ENCODE measurements around the gene MXD4. TPM values are rescaled to one million over a fixed set of nuclear protein-coding genes. Genes with fewer than 3 reads are reported as not detected.

Gene MXD4
- total and polyA plus RNA-seq, 5 donors from 2014 or later = 34.3 to 121 (median 58.1) TPM

- no peak overlapping the region for H3K4me3 Mint-ChIP-seq
- H3K9me3 ChIP-seq (ENCODE audit: control insufficient read depth in 2 of 2, low read length in 2 of 2) = peaks cover 0 to 2% of the 10 kb centered on the region in 2 experiments
- peaks cover 5% of the 10 kb centered on the region for H3K36me3 ChIP-seq (ENCODE audit: control insufficient read depth, insufficient read depth, low read length)
- H3K4me1 ChIP-seq (ENCODE audit: control insufficient read depth, insufficient read depth, low read length, poor library complexity, severe bottlenecking) = no peaks in the 10 kb centered on the region
- H3K9me3 Mint-ChIP-seq = peaks cover 0 to 11% (median 2%) of the 10 kb centered on the region in 7 donors
- H3K27ac Mint-ChIP-seq = no peak overlapping the region
- no peak overlapping the region for H3K4me3 ChIP-seq (ENCODE audit: low read depth, low read length)
- ATAC-seq (ENCODE audit: low read depth in 2 of 2) (no peak), DNase-seq (no peak)
- peaks cover 0 to 9% (median 5%) of the 10 kb centered on the region in 4 donors for H3K4me1 Mint-ChIP-seq
- H3K27me3 ChIP-seq (ENCODE audit: control insufficient read depth, insufficient read depth, low read length) = no peaks in the 10 kb centered on the region
- no peaks in the 10 kb centered on the region for H3K27me3 Mint-ChIP-seq
- peaks cover 14% of the 10 kb centered on the region for H3K36me3 Mint-ChIP-seq
- H3K27ac ChIP-seq (ENCODE audit: insufficient read depth, low read length, poor library complexity, severe bottlenecking) = no peak overlapping the region
Measured at GRCh38 chr4:2303121-2303685, 41.3 kb upstream of the MXD4 start.

GRCh38 chr4:2302387-2303119 is 40.6 kb upstream of the MXD4 start:
- H3K27ac Mint-ChIP-seq = peak overlapping the region in 1 of 3 donors; percentile 38
- H3K36me3 ChIP-seq (ENCODE audit: control insufficient read depth, insufficient read depth, low read length) = peaks cover 8% of the 10 kb centered on the region
- peaks cover 0 to 9% (median 4%) of the 10 kb centered on the region in 4 donors for H3K4me1 Mint-ChIP-seq
- no peak for ATAC-seq (ENCODE audit: low read depth in 2 of 2)
- H3K9me3 Mint-ChIP-seq = peaks cover 0 to 6% (median 2%) of the 10 kb centered on the region in 7 donors
- no peak overlapping the region for H3K4me3 ChIP-seq (ENCODE audit: low read depth, low read length)
- peaks cover 0 to 2% of the 10 kb centered on the region in 2 experiments for H3K9me3 ChIP-seq (ENCODE audit: control insufficient read depth in 2 of 2, low read length in 2 of 2)
- H3K4me3 Mint-ChIP-seq = no peak overlapping the region
- H3K4me1 ChIP-seq (ENCODE audit: control insufficient read depth, insufficient read depth, low read length, poor library complexity, severe bottlenecking) = no peaks in the 10 kb centered on the region
- H3K27ac ChIP-seq (ENCODE audit: insufficient read depth, low read length, poor library complexity, severe bottlenecking) = no peak overlapping the region
- no peak for DNase-seq
- H3K27me3 Mint-ChIP-seq = no peaks in the 10 kb centered on the region
- H3K27me3 ChIP-seq (ENCODE audit: control insufficient read depth, insufficient read depth, low read length) = no peaks in the 10 kb centered on the region
- peaks cover 16% of the 10 kb centered on the region for H3K36me3 Mint-ChIP-seq

DNA sequence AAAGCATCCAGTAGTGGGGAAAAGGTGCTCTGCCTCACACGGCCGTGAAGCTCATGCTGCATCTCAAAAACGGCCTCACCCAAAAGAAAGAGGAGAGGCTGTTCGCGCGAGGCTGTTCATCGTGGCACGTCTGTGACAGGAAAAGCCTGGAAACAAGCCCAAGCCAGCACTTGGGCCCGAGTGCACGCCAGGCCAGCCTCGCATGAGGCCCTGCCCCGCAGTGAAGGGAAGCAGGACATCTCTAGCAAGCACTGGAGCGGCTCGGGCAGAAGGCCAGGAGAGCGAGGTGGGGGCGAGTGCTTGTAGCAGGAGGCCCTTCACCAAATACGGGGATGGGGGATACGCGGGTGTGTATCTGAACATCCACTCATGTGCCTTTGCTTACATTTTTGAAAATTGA is 39.9 kb upstream of the MXD4 start:
- Histone ChIP-seq H3K4me1 (ENCODE audit: control insufficient read depth, insufficient read depth, low read length, poor library complexity, severe bottlenecking) (peaks cover 3% of the 10 kb centered on the region), H3K9me3 (ENCODE audit: control insufficient read depth in 2 of 2, low read length in 2 of 2) (no peaks in the 10 kb centered on the region), H3K4me3 (ENCODE audit: low read depth, low read length) (no peak overlapping the region), H3K27ac (ENCODE audit: insufficient read depth, low read length, poor library complexity, severe bottlenecking) (no peak overlapping the region), H3K36me3 (ENCODE audit: control insufficient read depth, insufficient read depth, low read length) (peaks cover 9% of the 10 kb centered on the region), H3K27me3 (ENCODE audit: control insufficient read depth, insufficient read depth, low read length) (no peaks in the 10 kb centered on the region)
- ATAC-seq (ENCODE audit: low read depth in 2 of 2) = no peak
- Mint-ChIP-seq H3K36me3 (peaks cover 18% of the 10 kb centered on the region), H3K27me3 (no peaks in the 10 kb centered on the region), H3K4me1 (peaks cover 0 to 9% (median 6%) of the 10 kb centered on the region in 4 donors), H3K4me3 (no peak overlapping the region), H3K27ac (peak overlapping the region in 1 of 3 donors; percentile 48), H3K9me3 (peaks cover 0 to 2% (median 2%) of the 10 kb centered on the region in 7 donors)
- DNase-seq = no peak

GRCh38 chr4:2301225-2301642 is 39.3 kb upstream of the MXD4 start:
- no peak for DNase-seq
- Mint-ChIP-seq H3K4me3 (no peak overlapping the region), H3K36me3 (peaks cover 14% of the 10 kb centered on the region)

DNA sequence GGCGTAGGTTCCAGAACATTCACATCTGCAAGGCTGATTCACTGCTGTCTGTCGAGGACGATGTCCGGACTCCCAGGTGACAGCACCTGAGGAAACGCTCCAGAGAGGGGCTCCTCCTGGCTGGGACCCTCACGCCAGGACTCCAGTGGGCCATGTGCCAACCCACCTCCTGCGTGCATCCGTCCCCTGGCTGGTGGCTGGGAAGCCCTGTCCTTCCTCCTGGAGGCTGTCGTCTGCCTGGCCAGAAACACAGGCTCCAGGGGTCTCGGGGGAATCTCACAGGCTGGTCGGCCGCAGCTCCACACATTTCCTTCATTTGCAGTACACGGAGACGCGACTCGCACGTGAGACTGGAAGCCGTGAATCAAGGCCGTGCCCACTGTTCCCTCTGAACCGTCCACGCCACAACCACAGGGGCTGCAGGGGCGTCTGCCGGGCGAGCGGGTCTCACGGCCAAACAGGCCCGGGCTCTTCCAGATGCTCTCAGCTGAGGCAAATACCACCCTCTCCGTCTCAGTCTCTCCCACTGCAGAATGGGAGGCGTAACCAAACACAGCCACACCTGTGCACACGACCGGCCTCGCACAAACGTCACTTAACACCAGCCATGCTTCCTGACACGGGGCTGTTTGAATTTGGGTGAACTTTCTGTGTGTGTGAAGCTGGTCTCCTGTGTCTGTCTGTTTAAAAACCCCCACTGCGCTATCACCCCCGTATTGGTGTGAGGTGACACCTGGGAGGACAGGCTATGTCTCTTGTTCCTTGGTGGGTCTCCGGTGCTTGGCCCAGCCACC is 38.7 kb upstream of the MXD4 start:
- H3K9me3 Mint-ChIP-seq = peaks cover 0 to 2% (median 0%) of the 10 kb centered on the region in 7 donors
- Histone ChIP-seq H3K27me3 (ENCODE audit: control insufficient read depth, insufficient read depth, low read length) (no peaks in the 10 kb centered on the region), H3K4me3 (ENCODE audit: low read depth, low read length) (no peak overlapping the region), H3K36me3 (ENCODE audit: control insufficient read depth, insufficient read depth, low read length) (peaks cover 9% of the 10 kb centered on the region), H3K9me3 (ENCODE audit: control insufficient read depth in 2 of 2, low read length in 2 of 2) (no peaks in the 10 kb centered on the region), H3K4me1 (ENCODE audit: control insufficient read depth, insufficient read depth, low read length, poor library complexity, severe bottlenecking) (peaks cover 3% of the 10 kb centered on the region), H3K27ac (ENCODE audit: insufficient read depth, low read length, poor library complexity, severe bottlenecking) (no peak overlapping the region)
- H3K27me3 Mint-ChIP-seq = no peaks in the 10 kb centered on the region
- peaks cover 0 to 16% (median 7%) of the 10 kb centered on the region in 4 donors for H3K4me1 Mint-ChIP-seq
- H3K36me3 Mint-ChIP-seq = peaks cover 14% of the 10 kb centered on the region
- H3K4me3 Mint-ChIP-seq = no peak overlapping the region
- H3K27ac Mint-ChIP-seq = peak overlapping the region in 1 of 3 donors; percentile 82
- ATAC-seq (ENCODE audit: low read depth in 2 of 2) = no peak
- no peak for DNase-seq

More at GRCh38 chr4:2301225-2301642, 39.3 kb upstream of the MXD4 start:
- peaks cover 3% of the 10 kb centered on the region for H3K4me1 ChIP-seq (ENCODE audit: control insufficient read depth, insufficient read depth, low read length, poor library complexity, severe bottlenecking)
- Mint-ChIP-seq H3K9me3 (peaks cover 0 to 2% (median 0%) of the 10 kb centered on the region in 7 donors), H3K27me3 (no peaks in the 10 kb centered on the region), H3K4me1 (peaks cover 0 to 11% (median 6%) of the 10 kb centered on the region in 4 donors), H3K27ac (no peak overlapping the region)
- H3K27me3 ChIP-seq (ENCODE audit: control insufficient read depth, insufficient read depth, low read length) = no peaks in the 10 kb centered on the region
- H3K36me3 ChIP-seq (ENCODE audit: control insufficient read depth, insufficient read depth, low read length) = peaks cover 9% of the 10 kb centered on the region
- no peak for ATAC-seq (ENCODE audit: low read depth in 2 of 2)
- no peak overlapping the region for H3K4me3 ChIP-seq (ENCODE audit: low read depth, low read length)
- no peak overlapping the region for H3K27ac ChIP-seq (ENCODE audit: insufficient read depth, low read length, poor library complexity, severe bottlenecking)
- no peaks in the 10 kb centered on the region for H3K9me3 ChIP-seq (ENCODE audit: control insufficient read depth in 2 of 2, low read length in 2 of 2)

DNA sequence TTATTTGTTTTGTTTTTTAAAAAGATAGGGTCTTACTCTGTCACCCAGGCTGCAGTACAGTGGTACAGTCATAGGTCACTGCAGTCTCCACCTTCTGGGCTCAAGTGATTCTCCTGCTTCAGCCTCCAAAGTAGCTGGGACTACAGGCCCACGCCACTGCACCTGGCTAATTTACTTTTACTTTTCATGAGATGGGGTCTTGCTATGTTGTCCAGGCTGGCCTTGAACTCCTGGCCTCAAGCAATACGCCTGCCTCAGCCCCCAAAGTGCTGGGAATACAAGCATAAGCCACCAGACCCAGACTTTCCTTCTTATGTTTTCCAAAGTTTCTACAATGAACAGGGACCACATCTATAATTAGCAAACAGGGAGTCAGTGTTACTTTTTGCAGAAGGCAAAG is 37.9 kb upstream of the MXD4 start:
- Histone ChIP-seq H3K4me3 (ENCODE audit: low read depth, low read length) (no peak overlapping the region), H3K36me3 (ENCODE audit: control insufficient read depth, insufficient read depth, low read length) (peaks cover 9% of the 10 kb centered on the region), H3K4me1 (ENCODE audit: control insufficient read depth, insufficient read depth, low read length, poor library complexity, severe bottlenecking) (peaks cover 3% of the 10 kb centered on the region), H3K27me3 (ENCODE audit: control insufficient read depth, insufficient read depth, low read length) (no peaks in the 10 kb centered on the region), H3K9me3 (ENCODE audit: control insufficient read depth in 2 of 2, low read length in 2 of 2) (no peaks in the 10 kb centered on the region), H3K27ac (ENCODE audit: insufficient read depth, low read length, poor library complexity, severe bottlenecking) (no peak overlapping the region)
- Mint-ChIP-seq H3K36me3 (peaks cover 14% of the 10 kb centered on the region), H3K27me3 (no peaks in the 10 kb centered on the region), H3K27ac (peak overlapping the region in 2 of 3 donors; percentile 68 to 82), H3K4me3 (no peak overlapping the region), H3K9me3 (peaks cover 0 to 2% (median 0%) of the 10 kb centered on the region in 7 donors), H3K4me1 (peaks cover 0 to 21% (median 9%) of the 10 kb centered on the region in 4 donors)
- DNase-seq (no peak), ATAC-seq (ENCODE audit: low read depth in 2 of 2) (no peak)

- no peaks in the 10 kb centered on the region for H3K27me3 Mint-ChIP-seq
- ATAC-seq (ENCODE audit: low read depth in 2 of 2) = peak in 1 of 2 donors; percentile 25
- DNase-seq = no peak
Measured at GRCh38 chr4:2298532-2298991, 36.7 kb upstream of the MXD4 start.

More at GRCh38 chr4:2298532-2298991, 36.7 kb upstream of the MXD4 start:
- no peak overlapping the region for H3K27ac ChIP-seq (ENCODE audit: insufficient read depth, low read length, poor library complexity, severe bottlenecking)
- H3K4me3 ChIP-seq (ENCODE audit: low read depth, low read length) = no peak overlapping the region
- Mint-ChIP-seq H3K27ac (peak overlapping the region; percentile 80 to 92 (median 82)), H3K36me3 (peaks cover 14% of the 10 kb centered on the region), H3K4me3 (no peak overlapping the region), H3K4me1 (peaks cover 8 to 27% (median 14%) of the 10 kb centered on the region in 4 donors), H3K9me3 (peaks cover 0 to 2% (median 0%) of the 10 kb centered on the region in 7 donors)
- peaks cover 9% of the 10 kb centered on the region for H3K36me3 ChIP-seq (ENCODE audit: control insufficient read depth, insufficient read depth, low read length)
- no peaks in the 10 kb centered on the region for H3K27me3 ChIP-seq (ENCODE audit: control insufficient read depth, insufficient read depth, low read length)
- no peaks in the 10 kb centered on the region for H3K9me3 ChIP-seq (ENCODE audit: control insufficient read depth in 2 of 2, low read length in 2 of 2)
- peaks cover 3% of the 10 kb centered on the region for H3K4me1 ChIP-seq (ENCODE audit: control insufficient read depth, insufficient read depth, low read length, poor library complexity, severe bottlenecking)
